ENCODE measurements around the gene GRID2. TPM values are rescaled to one million over a fixed set of nuclear protein-coding genes. Genes with fewer than 3 reads are reported as not detected.

The GRID2 gene
- total and polyA plus RNA-seq, 2 of the 13 experiments (the other 11 are each of a cell fraction or from before 2014, with no cell fraction given): not detected

- WGBS (ENCODE audit: low lambda C conversion rate): 23% methylated on average over 5 of the region's 8 CpGs
- Histone ChIP-seq H3K9ac (ENCODE audit: insufficient read depth, low read depth, low read length) (no peak overlapping the region), H3K79me2 (ENCODE audit: insufficient read depth, low read length) (no peaks in the 10 kb centered on the region), H3K36me3 (replicated peaks in 1 of 2; ENCODE audit: control insufficient read depth in 1 of 2, insufficient read depth in 2 of 2, low read length in 2 of 2) (no peaks in the 10 kb centered on the region), H3K27me3 (ENCODE audit: control insufficient read depth in 1 of 2, insufficient read depth in 2 of 2, low read length in 2 of 2) (no peaks in the 10 kb centered on the region; a peak in 1 of 5 replicates), H3K27ac (ENCODE audit: extremely low read length, insufficient read depth, low read length) (no peak overlapping the region), H2AFZ (ENCODE audit: low read length) (no peak overlapping the region), H3K4me3 (replicated peaks in 1 of 3; ENCODE audit: insufficient read depth in 1 of 3, low read depth in 2 of 3, low read length in 3 of 3) (no peak overlapping the region), H3K4me2 (ENCODE audit: low read depth, low read length) (no peak overlapping the region), H3K9me3 (ENCODE audit: low read length) (peaks cover 51% of the 10 kb centered on the region), H3K4me1 (ENCODE audit: insufficient read depth, low read length) (no peaks in the 10 kb centered on the region), H4K20me1 (ENCODE audit: insufficient read depth, low read length) (no peaks in the 10 kb centered on the region)
- ATAC-seq: no peak
- BruUV-seq (replicated peaks): no TSS peak
- CTCF ChIA-PET (ENCODE audit: low intra/inter-chr PET ratio, low total read pairs): no interaction called here
- FAIRE-seq: no peak
- intact Hi-C loops (cut with micrococcal nuclease; ENCODE audit: unreplicated experiment) (no loop called here), in situ Hi-C loops (cut with HindIII; ENCODE audit: extremely low pct_ligation_motif_present, low pct_unique_long_range_greater_than_20kb) (no loop called here)
- no peak for DNase-seq (ENCODE audit: low spot score)
- POLR2A ChIA-PET: no interaction called here
- TF ChIP-seq KAT7 (CRISPR knock-in tag; IDR thresholded peaks at IDR 0.05; ENCODE audit: borderline replicate concordance): no peak
- no peak for TF ChIP-seq HOMEZ (CRISPR knock-in tag; IDR thresholded peaks at IDR 0.05; ENCODE audit: low read depth)
- no peak for TF ChIP-seq HNF1B (CRISPR knock-in tag; IDR thresholded peaks at IDR 0.05)
- TF ChIP-seq ZNF335 (CRISPR knock-in tag; IDR thresholded peaks at IDR 0.05): no peak
- no peak for TF ChIP-seq RORA (CRISPR knock-in tag; IDR thresholded peaks at IDR 0.05)
- no peak for TF ChIP-seq ARID3A (IDR thresholded peaks at IDR 0.05; ENCODE audit: low read depth, low read length)
- no peak for TF ChIP-seq ZNF468 (CRISPR knock-in tag; IDR thresholded peaks at IDR 0.05)
- no peak for TF ChIP-seq ZKSCAN8 (CRISPR knock-in tag; IDR thresholded peaks at IDR 0.05; ENCODE audit: borderline replicate concordance)
- TF ChIP-seq RBM39 (IDR thresholded peaks at IDR 0.05; ENCODE audit: low read depth, low read length, poor library complexity, severe bottlenecking): no peak
- TF ChIP-seq ZSCAN12 (CRISPR knock-in tag; IDR thresholded peaks at IDR 0.05): no peak
- TF ChIP-seq ZNF337 (CRISPR knock-in tag; IDR thresholded peaks at IDR 0.05; ENCODE audit: borderline replicate concordance, low read depth): no peak
- TF ChIP-seq SSRP1 (CRISPR knock-in tag; IDR thresholded peaks at IDR 0.05): no peak
- TF ChIP-seq ARNT (IDR thresholded peaks at IDR 0.05): no peak
- no peak for TF ChIP-seq MXD1 (CRISPR knock-in tag; IDR thresholded peaks at IDR 0.05)
- TF ChIP-seq ZKSCAN5 (CRISPR knock-in tag; IDR thresholded peaks at IDR 0.05): no peak
- TF ChIP-seq ZNF800 (CRISPR knock-in tag; IDR thresholded peaks at IDR 0.05): no peak
Measured at GRCh38 chr4:92254767-92255442, 48.9 kb upstream of the GRID2 start.

Data from HepG2 (cell line).